ENCODE results near the gene MADD.
A peak's percentile ranks its signal among the peaks of the same experiment; 100 is the strongest.
"Not testable (repeated sequence)": the region's sequence is repeated elsewhere in the genome, so short reads cannot be mapped to it uniquely, and the experiment has no call there.

MADD gene

GRCh38 chr11:47278058-47278457, 8.1 kb downstream of the MADD start:
- no peak for DNase-seq

GRCh38 chr11:47278769-47279168, 8.8 kb downstream of the MADD start:
- no peak for DNase-seq

DNA sequence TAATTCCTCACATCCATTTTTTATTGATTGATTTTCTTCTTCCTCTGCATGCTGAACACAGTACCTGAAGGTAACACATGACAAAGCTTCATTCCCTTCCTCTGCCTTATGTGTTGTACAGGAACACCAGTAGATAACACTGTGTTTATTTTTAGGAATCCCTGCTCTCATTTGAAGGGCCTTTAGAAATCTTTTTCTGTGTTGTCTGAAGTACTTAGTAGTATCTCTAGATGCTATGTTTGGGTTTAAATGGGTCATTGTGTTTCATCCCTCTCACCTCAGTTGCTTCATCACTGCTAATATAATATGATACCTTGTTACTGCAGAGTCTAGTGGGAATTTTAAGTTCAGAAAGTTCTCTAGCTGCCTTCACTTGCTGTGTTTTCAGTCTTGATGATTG, 10.2 kb downstream of the MADD start:
- DNase-seq: no peak

DNA sequence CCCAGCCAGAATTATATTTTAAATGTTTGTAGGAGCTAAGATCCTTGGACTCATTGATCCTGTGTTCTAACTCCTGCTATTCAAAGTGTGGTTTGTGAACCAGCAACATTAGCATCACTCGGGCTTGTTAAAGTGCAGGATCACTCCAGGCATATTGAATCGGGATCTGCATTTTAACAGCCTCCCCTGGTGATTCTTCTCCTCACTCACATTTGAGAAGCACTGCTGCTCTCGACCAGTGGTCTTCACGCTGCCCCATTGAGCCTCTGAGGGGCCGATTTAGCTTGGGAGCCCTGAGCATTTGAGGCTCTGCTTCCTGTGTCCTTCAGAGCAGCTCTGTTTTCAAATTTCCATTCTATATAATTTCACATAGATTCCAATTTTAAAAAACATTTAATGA, 10.9 kb downstream of the MADD start:
- DNase-seq: no peak

DNA sequence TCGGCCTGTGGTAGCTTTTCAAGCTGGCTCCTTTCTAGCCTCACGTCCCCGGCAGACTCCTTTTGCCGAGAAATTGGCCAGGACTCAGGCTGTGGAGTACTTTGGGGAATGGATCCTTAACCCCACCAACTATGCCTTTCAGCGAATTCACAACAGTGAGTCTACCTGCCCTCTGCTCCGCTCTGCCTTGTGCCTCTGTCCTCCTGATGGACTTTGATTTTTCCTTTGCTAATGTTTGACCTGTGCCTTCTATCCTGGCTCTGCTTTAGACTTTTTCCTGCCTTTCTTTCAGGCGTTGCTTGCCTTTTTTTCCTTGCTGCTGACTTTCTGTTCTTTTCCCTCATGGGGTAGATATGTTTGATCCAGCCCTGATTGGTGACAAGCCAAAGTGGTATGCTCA, 12.5 kb downstream of the MADD start:
- DNase-seq: no peak

DNA sequence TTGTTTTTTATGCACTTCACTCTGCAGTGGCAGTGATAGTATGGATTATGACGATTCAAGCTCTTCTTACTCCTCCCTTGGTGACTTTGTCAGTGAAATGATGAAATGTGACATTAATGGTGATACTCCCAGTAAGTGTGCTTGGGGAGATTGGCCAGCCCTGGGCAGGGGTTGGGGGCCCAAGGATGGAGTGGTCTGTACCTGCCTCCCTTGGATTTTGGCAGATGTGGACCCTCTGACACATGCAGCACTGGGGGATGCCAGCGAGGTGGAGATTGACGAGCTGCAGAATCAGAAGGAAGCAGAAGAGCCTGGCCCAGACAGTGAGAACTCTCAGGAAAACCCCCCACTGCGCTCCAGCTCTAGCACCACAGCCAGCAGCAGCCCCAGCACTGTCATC, 14.2 kb downstream of the MADD start:
- no peak for DNase-seq

DNA sequence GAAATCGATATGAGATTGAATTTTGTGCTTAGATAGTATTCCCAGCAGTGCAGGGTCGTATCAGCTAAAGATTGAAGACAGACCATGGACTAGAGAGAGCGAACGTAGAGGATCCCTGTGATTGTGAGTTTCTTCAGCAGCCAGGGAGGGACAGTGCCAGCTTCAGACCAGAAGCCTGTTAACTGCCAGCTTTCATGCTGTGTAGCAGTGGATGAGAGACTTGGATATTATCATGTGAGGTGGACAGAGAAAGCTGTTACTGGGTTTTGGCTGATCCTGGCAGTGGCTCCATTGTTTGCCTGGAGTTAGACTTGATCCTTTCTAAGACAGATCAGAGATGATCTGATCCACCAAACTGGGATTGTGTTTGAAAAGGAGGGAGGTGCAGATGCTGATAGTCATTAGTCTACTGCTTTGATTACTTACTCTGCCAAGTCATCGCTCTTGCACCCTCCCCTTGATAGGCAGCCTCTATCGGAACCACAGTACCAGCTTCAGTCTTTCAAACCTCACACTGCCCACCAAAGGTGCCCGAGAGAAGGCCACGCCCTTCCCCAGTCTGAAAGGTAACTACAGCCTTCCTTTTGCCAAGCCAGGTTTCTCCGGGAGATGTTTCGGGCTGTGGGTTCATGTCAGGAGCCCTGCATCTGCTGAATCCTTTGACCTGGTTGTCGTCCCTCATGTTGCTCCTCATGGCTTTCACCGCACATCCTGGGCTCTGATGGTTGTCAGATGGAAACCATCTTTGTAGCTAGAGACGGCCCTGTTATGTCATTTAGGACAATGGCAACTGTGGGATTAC, 16.2 kb downstream of the MADD start:
- no peak for DNase-seq

GRCh38 chr11:47288066-47288465, 18.1 kb downstream of the MADD start:
- DNase-seq: no peak

DNA sequence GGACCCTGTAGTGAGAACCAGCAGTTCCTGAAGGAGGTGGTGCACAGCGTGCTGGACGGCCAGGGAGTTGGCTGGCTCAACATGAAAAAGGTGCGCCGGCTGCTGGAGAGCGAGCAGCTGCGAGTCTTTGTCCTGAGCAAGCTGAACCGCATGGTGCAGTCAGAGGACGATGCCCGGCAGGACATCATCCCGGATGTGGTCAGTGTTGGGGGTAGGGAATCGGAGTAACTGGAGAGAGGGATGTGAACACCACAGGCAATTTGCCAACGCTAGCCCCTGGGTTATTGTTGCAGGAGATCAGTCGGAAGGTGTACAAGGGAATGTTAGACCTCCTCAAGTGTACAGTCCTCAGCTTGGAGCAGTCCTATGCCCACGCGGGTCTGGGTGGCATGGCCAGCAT, 19.9 kb downstream of the MADD start:
- DNase-seq: no peak

GRCh38 chr11:47295385-47295784, 25.5 kb downstream of the MADD start:
- DNase-seq: no peak

GRCh38 chr11:47296045-47296444, 26.1 kb downstream of the MADD start:
- DNase-seq: no peak

- DNase-seq: no peak
These were observed 29.1 kb downstream of the MADD start for GRCh38 chr11:47299078-47299477.

GRCh38 chr11:47302853-47303252, 32.9 kb downstream of the MADD start:
- no peak for DNase-seq

GRCh38 chr11:47305734-47306483, 36.0 kb downstream of the MADD start:
- DNase-seq: no peak

DNA sequence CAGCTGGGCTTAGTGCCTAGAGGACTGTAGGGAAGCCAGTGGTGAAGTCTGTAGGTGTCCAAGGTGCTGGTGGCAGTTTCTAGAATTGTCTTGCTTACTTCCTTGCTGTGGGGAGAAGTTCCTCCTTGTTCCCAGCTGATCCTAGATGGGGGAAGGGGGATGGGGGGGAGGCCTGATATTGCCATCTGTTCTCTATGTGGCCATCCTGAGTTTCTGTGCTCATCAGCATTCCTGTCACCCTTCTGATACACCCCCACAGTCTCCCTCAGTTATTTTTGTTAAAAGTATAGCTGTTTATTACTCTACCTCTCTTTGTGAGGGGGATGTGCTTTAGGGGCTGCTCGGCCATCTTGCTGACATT, 36.5 kb downstream of the MADD start:
- DNase-seq: no peak

DNA sequence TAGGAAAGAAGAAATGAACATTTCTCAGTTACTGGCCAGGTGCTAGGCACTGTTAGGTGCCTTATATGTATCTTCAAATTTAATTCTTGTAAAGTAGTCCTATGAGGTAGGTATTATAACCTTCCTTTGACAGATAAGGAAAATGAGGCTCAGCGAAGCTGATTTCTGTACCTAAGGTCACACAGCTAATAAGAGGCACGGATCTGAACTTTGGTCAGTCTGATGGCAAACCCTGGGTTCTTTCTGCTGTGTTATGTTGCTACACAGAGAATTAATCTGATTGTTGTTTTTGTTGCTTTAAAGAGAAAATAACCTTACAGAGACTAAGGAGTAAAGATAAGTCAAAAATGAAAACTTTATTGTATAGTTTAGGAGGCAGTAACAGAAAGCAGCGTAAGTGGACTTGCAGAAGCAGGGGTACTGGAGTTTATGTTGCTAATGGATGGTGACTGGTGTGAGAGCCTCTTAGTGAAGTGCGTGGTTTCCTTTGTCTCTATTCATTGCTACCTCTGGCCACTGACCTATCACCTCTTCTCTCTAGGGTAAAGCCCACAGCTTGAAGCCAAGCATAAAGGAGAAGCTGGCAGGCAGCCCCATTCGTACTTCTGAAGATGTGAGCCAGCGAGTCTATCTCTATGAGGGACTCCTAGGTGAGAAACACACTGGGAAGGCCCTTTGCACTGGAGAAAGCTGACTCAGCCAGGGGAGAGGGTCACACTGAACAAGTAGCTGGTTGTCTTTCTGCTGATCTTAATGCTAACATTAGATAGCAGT, 38.3 kb downstream of the MADD start:
- no peak for DNase-seq

- peak; percentile 3 for DNase-seq
These were observed 45.1 kb downstream of the MADD start for GRCh38 chr11:47314992-47315391.

- not testable (repeated sequence) for DNase-seq
These were observed 46.6 kb downstream of the MADD start for GRCh38 chr11:47316501-47316900.

DNA sequence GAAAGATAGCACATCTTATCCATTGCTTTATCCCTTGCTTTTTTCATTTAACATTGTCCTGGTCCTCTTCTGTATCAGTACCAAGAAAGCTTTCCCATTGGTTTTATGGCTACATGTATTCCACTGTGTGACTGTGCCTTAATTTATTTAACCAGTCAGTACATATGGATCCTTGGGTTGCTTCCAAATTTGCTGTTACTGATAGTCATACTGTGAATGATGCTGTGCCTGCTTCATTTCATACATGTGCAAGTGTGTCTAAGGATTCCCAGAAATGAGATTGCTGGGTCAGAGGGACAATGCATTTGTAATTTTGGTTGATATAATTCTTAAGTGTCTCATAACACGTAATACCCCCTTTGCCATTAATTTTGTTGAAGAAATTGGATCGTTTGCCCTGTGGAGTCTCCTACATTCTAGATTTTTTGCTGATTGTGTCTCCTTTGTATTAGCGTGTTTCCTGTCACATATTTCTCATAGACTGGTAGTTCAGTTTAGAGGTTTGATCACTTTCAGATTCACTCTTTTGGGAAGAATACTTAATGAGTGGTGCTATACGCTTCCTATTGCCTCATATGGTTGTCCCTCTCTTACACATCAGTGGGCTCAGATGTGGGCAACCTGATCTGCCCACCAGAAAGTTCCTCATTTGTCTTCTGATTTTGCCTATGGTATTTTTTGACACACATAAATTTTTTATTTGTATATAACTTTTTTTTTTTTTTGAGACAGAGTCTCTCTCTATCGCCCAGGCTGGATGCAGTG, 47.3 kb downstream of the MADD start:
- DNase-seq: no peak

GRCh38 chr11:47318166-47318565, 48.2 kb downstream of the MADD start:
- DNase-seq: no peak

DNA sequence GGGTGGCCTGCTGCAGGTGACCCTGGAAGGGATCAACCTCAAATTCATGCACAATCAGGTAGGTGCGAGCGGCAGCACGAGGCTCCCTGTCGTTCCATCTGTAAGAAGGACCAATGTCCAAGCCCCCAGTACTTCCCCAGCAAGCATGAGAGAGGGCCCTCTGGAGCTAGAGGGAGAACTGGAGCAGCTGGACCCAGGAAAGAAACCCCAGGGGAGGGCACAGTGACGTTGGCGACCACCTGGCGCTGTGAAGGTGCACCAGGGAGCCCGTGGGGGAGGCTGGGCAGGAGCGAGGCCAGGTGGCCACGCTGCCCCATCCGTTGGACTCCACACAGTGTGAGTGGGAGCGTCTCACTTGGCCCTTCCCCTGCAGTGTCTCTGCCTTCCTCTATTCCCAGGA, 54.6 kb downstream of the MADD start:
- DNase-seq: no peak

GRCh38 chr11:47325271-47326041, 55.5 kb downstream of the MADD start:
- no peak for DNase-seq
